Stimulated activated naive CD4-positive, alpha-beta T cell (primary cell): ENCODE data around the gene SUN5.
A peak's percentile ranks its signal among the peaks of the same experiment; 100 is the strongest.
"Not testable (repeated sequence)": the region's sequence is repeated elsewhere in the genome, so short reads cannot be mapped to it uniquely, and the experiment has no call there.

Experiments
- DNase-seq, 6 experiments: peaks; one replicate each; lab custom pipeline; 2025; lab: John Stamatoyannopoulos, UW

SUN5 gene

GRCh38 chr20:32965581-32966373, 38.5 kb downstream of the SUN5 start:
- DNase-seq = peak in 4 of 6 experiments; percentile 12 to 42 (median 24)

- DNase-seq = no peak
Measured at GRCh38 chr20:32965115-32965514, 39.1 kb downstream of the SUN5 start.

GRCh38 chr20:32964575-32964974, 39.7 kb downstream of the SUN5 start:
- DNase-seq = no peak

- no peak for DNase-seq
Measured at GRCh38 chr20:32963176-32963575, 41.1 kb downstream of the SUN5 start.

GRCh38 chr20:32962646-32963045, 41.6 kb downstream of the SUN5 start:
- DNase-seq = not testable (repeated sequence)

- no peak for DNase-seq
Measured at GRCh38 chr20:32962053-32962452, 42.2 kb downstream of the SUN5 start.

- DNase-seq = no peak
Measured at GRCh38 chr20:32960849-32961731, 43.1 kb downstream of the SUN5 start.

GRCh38 chr20:32960222-32960518, 44.1 kb downstream of the SUN5 start:
- no peak for DNase-seq

GRCh38 chr20:32959351-32960221, 44.6 kb downstream of the SUN5 start:
- no peak for DNase-seq

GRCh38 chr20:32958574-32958973, 45.7 kb downstream of the SUN5 start:
- no peak for DNase-seq

- no peak for DNase-seq
Measured at GRCh38 chr20:32957459-32957858, 46.8 kb downstream of the SUN5 start.

GRCh38 chr20:32950539-32950938, 53.7 kb downstream of the SUN5 start:
- DNase-seq = not testable (repeated sequence)

- no peak for DNase-seq
Measured at GRCh38 chr20:32946629-32947028, 57.6 kb downstream of the SUN5 start.

GRCh38 chr20:32945710-32946221, 58.5 kb downstream of the SUN5 start:
- DNase-seq = peak in 4 of 6 experiments; percentile 7 to 62 (median 56)

GRCh38 chr20:32943490-32944052, 60.7 kb downstream of the SUN5 start:
- no peak for DNase-seq

- DNase-seq = no peak
Measured at GRCh38 chr20:32941155-32941885, 62.9 kb downstream of the SUN5 start.

GRCh38 chr20:32934580-32934979, 69.7 kb downstream of the SUN5 start:
- DNase-seq = no peak
